Progenitor cell of endocrine pancreas (in vitro differentiated cells): ENCODE measurements around the gene EBPL. TPM values are rescaled to one million over a fixed set of nuclear protein-coding genes. Genes with fewer than 3 reads are reported as not detected.

Experiments used
- DNase-seq: peaks from one replicate; pipeline ENCODE4 v3.0.0; 2021; ENCODE audit warnings: low spot score; ENCODE audit not compliant: unreplicated experiment
- H3K27ac Mint-ChIP-seq: 2 replicates; pipeline ENCODE4 v1.8.0; 2021; ENCODE audit warnings: mild to moderate bottlenecking, moderate library complexity, mixed read lengths
- H3K27me3 Mint-ChIP-seq: 2 replicates; pipeline ENCODE4 v1.8.0; 2021; ENCODE audit warnings: mixed read lengths
- H3K36me3 Mint-ChIP-seq: 2 replicates; pipeline ENCODE4 v1.8.0; 2022; ENCODE audit warnings: mixed read lengths; ENCODE audit not compliant: insufficient read depth
- H3K4me1 Mint-ChIP-seq: 2 replicates; pipeline ENCODE4 v1.8.0; 2021; ENCODE audit warnings: low read depth, mixed read lengths
- H3K4me3 Mint-ChIP-seq: 2 replicates; pipeline ENCODE4 v1.8.0; 2021; ENCODE audit warnings: low read depth, mild to moderate bottlenecking, moderate library complexity, mixed read lengths
- H3K9me3 Mint-ChIP-seq: 2 replicates; pipeline ENCODE4 v1.8.0; 2021; ENCODE audit warnings: low read depth, mixed read lengths
- CTCF ChIP-seq: fragments of 200-600 bp; sonication (generic); IDR thresholded peaks from one replicate; pipeline ENCODE4 v1.5.0; 2021; ENCODE audit warnings: antibody characterized with exemption, mild to moderate bottlenecking; ENCODE audit not compliant: unreplicated experiment
- total RNA-seq: library from RNA; stranded (reverse); gene quantifications from 2 replicates; pipeline ENCODE4 v1.2.1, GENCODE V29; 2021

The EBPL gene
- total RNA-seq, 1 donor from 2014 or later: 53.9 TPM

- H3K9me3 Mint-ChIP-seq: no peaks in the 10 kb centered on the region
- no peak overlapping the region for H3K4me3 Mint-ChIP-seq
- no peak for DNase-seq
- H3K4me1 Mint-ChIP-seq: peaks cover 1% of the 10 kb centered on the region
- no peak for TF ChIP-seq CTCF
- peaks cover 4% of the 10 kb centered on the region for H3K36me3 Mint-ChIP-seq
- no peaks in the 10 kb centered on the region for H3K27me3 Mint-ChIP-seq
- H3K27ac Mint-ChIP-seq: no peak overlapping the region
Observed at GRCh38 chr13:49657241-49657641, 34.0 kb downstream of the EBPL start.

- H3K27me3 Mint-ChIP-seq: no peaks in the 10 kb centered on the region
- DNase-seq: no peak
- H3K27ac Mint-ChIP-seq: no peak overlapping the region
- no peak for TF ChIP-seq CTCF
- peaks cover 4% of the 10 kb centered on the region for H3K36me3 Mint-ChIP-seq
- H3K4me1 Mint-ChIP-seq: peaks cover 1% of the 10 kb centered on the region
- H3K4me3 Mint-ChIP-seq: no peak overlapping the region
- no peaks in the 10 kb centered on the region for H3K9me3 Mint-ChIP-seq
Observed at GRCh38 chr13:49655906-49656305, 35.4 kb downstream of the EBPL start.

GRCh38 chr13:49654011-49654410, 37.3 kb downstream of the EBPL start:
- no peaks in the 10 kb centered on the region for H3K27me3 Mint-ChIP-seq
- H3K4me3 Mint-ChIP-seq: no peak overlapping the region
- peaks cover 3% of the 10 kb centered on the region for H3K36me3 Mint-ChIP-seq
- no peaks in the 10 kb centered on the region for H3K4me1 Mint-ChIP-seq
- TF ChIP-seq CTCF: no peak
- H3K9me3 Mint-ChIP-seq: no peaks in the 10 kb centered on the region
- H3K27ac Mint-ChIP-seq: no peak overlapping the region
- no peak for DNase-seq

DNA sequence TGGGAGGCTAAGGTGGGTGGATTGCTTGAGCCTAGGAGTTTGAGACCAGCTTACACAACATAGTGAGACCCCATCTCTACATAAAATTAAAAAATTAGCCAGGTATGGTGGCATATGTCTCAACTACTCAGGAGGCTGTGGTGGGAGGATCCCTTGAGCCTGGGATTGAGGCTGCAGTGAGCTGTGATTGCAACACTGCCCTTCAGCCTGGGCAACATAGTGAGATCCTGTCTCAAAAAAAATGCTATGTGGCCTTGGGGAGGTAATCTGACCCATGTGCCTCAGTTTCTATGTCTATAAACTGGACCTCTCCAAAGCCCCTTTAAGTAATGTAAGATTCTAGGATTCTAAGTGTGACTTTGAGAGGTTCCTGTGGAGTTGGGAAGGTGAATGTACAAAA, 37.8 kb downstream of the EBPL start:
- no peak for DNase-seq
- H3K27ac Mint-ChIP-seq: no peak overlapping the region
- H3K4me3 Mint-ChIP-seq: no peak overlapping the region
- no peaks in the 10 kb centered on the region for H3K4me1 Mint-ChIP-seq
- no peak for TF ChIP-seq CTCF
- H3K9me3 Mint-ChIP-seq: no peaks in the 10 kb centered on the region
- no peaks in the 10 kb centered on the region for H3K27me3 Mint-ChIP-seq
- H3K36me3 Mint-ChIP-seq: peaks cover 3% of the 10 kb centered on the region

DNA sequence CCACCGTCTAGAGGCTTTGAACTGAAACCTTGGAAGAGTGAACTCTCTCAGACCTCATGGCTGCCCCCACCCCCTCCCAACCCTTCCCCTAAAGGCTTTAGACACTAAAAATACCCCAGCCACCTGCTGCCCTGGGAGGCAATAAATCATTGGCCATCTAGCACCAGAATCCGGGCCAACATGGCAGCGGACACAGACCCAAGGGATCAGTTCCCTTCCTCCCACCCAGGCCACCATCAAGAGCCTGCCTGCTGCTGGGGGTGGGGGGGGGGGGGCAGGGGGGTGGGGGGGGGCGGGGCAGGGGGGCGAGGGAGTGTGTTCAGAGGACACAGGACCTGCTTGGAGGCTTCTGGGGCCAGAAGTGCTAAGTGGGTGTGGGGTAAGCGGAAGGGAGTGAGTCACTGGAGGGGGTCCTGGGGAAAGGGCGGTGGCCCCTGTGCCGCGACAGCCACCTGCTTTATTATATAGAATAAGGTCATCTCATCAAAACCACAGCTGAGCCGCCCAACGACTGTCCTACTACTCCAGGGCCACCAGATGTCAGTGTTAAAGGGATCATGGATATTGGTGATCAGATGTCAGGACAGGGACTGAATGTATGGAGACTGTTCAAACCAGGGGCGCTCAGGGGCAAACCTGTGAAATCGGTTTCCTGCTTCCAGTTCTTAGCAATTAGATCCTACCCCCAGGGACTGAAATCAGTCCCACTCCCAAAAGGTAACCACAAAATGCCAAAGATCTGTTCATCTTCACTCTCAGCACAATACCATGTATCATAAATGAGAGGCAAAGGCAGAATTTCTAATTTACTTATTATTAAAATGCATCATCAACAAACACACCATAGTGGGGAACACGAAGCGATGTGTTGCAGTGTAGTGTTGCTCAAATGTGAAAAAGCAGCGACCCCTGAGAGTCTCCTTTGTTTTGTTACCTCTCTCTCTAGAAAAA, 38.7 kb downstream of the EBPL start:
- TF ChIP-seq CTCF: peak; percentile 63
- H3K27me3 Mint-ChIP-seq: no peaks in the 10 kb centered on the region
- DNase-seq: no peak
- no peak overlapping the region for H3K27ac Mint-ChIP-seq
- no peaks in the 10 kb centered on the region for H3K9me3 Mint-ChIP-seq
- H3K4me3 Mint-ChIP-seq: no peak overlapping the region
- H3K4me1 Mint-ChIP-seq: no peaks in the 10 kb centered on the region
- H3K36me3 Mint-ChIP-seq: no peaks in the 10 kb centered on the region
